CD4-positive, alpha-beta T cell treated with Interleukin-1 beta for 1 hour (primary cell): Measurements from ENCODE around the gene SIPA1.

Experiments
- DNase-seq, 2 donors: peaks; one replicate each; pipeline ENCODE4 v3.0.0-alpha.2; 2020 to 2022

Gene SIPA1

GRCh38 chr11:65637794-65638419 is at the start of gene SIPA1:
SIPA1 (plus strand) TSS chr11:65638101; CDS start chr11:65640922, 2,821 bp downstream.
- DNase-seq, result peak; percentile 78

- DNase-seq, result peak; percentile 82 to 84
Observed at GRCh38 chr11:65588199-65589054, 49.5 kb upstream of the SIPA1 start.

- DNase-seq, result peak; percentile 44 to 49
Observed at GRCh38 chr11:65589444-65590239, 48.3 kb upstream of the SIPA1 start.

- no peak for DNase-seq
Observed at GRCh38 chr11:65590240-65590738, 47.6 kb upstream of the SIPA1 start.

GRCh38 chr11:65591939-65592857 is 45.7 kb upstream of the SIPA1 start:
- no peak for DNase-seq

- no peak for DNase-seq
Observed at GRCh38 chr11:65592858-65593517, 44.9 kb upstream of the SIPA1 start.

- DNase-seq, result peak; percentile 49 to 54
Observed at GRCh38 chr11:65593518-65594414, 44.1 kb upstream of the SIPA1 start.

GRCh38 chr11:65595131-65595530 is 42.8 kb upstream of the SIPA1 start:
- DNase-seq, result no peak

- DNase-seq, result no peak
Observed at GRCh38 chr11:65595543-65596281, 42.2 kb upstream of the SIPA1 start, which contains the start of gene KCNK7. KCNK7 (minus strand) TSS chr11:65595800; CDS start chr11:65595772, 28 bp downstream.

- no peak for DNase-seq
Observed at GRCh38 chr11:65596520-65596919, 41.4 kb upstream of the SIPA1 start.

- no peak for DNase-seq
Observed at GRCh38 chr11:65598258-65598699, 39.6 kb upstream of the SIPA1 start.

- no peak for DNase-seq
Observed at GRCh38 chr11:65599216-65599954, 38.5 kb upstream of the SIPA1 start.

- DNase-seq, result no peak
Observed at GRCh38 chr11:65599955-65600246, 38.0 kb upstream of the SIPA1 start.

GRCh38 chr11:65604258-65604657 is 33.6 kb upstream of the SIPA1 start:
- no peak for DNase-seq

- DNase-seq, result no peak
Observed at GRCh38 chr11:65606876-65607613, 30.9 kb upstream of the SIPA1 start.

GRCh38 chr11:65607614-65608426 is 30.1 kb upstream of the SIPA1 start:
- DNase-seq, result no peak

GRCh38 chr11:65609229-65609628 is 28.7 kb upstream of the SIPA1 start:
- DNase-seq, result no peak
